ENCODE results near the gene ADAM15.

- TF ChIP-seq CTCF (IDR thresholded peaks at IDR 0.05) (no peak), POLR2A (IDR thresholded peaks at IDR 0.05) (no peak)
These were observed 21.4 kb upstream of the ADAM15 start for GRCh38 chr1:155029513-155030242.

Measured in uterus (tissue), 2 donors.